ENCODE data around the gene PAX1. TPM values are rescaled to one million over a fixed set of nuclear protein-coding genes. Genes with fewer than 3 reads are reported as not detected.

PAX1 gene
- total and polyA plus RNA-seq, 11 donors = 0.44 TPM; not detected in 10

GRCh38 chr20:21699216-21699508, 6.3 kb upstream of the PAX1 start:
- no peak for DNase-seq
- Histone ChIP-seq H3K4me1 (peaks cover 0 to 25% (median 0%) of the 10 kb centered on the region in 12 donors), H3K36me3 (no peaks in the 10 kb centered on the region), H3K27me3 (peaks cover 16 to 96% (median 76%) of the 10 kb centered on the region in 9 donors), H3K27ac (no peak overlapping the region), H3K4me3 (no peak overlapping the region), H3K9me3 (no peaks in the 10 kb centered on the region)
- TF ChIP-seq POLR2A (IDR thresholded peaks at IDR 0.05) = no peak
- TF ChIP-seq, protein P1, sequence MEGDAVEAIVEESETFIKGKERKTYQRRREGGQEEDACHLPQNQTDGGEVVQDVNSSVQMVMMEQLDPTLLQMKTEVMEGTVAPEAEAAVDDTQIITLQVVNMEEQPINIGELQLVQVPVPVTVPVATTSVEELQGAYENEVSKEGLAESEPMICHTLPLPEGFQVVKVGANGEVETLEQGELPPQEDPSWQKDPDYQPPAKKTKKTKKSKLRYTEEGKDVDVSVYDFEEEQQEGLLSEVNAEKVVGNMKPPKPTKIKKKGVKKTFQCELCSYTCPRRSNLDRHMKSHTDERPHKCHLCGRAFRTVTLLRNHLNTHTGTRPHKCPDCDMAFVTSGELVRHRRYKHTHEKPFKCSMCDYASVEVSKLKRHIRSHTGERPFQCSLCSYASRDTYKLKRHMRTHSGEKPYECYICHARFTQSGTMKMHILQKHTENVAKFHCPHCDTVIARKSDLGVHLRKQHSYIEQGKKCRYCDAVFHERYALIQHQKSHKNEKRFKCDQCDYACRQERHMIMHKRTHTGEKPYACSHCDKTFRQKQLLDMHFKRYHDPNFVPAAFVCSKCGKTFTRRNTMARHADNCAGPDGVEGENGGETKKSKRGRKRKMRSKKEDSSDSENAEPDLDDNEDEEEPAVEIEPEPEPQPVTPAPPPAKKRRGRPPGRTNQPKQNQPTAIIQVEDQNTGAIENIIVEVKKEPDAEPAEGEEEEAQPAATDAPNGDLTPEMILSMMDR (IDR thresholded peaks at IDR 0.05) = no peak
- no peak for ATAC-seq
- 29 to 49% (median 40%) methylated on average over 8 of the region's 8 CpGs for WGBS, 4 donors
- intact Hi-C loops (cut with DNase I) = no loop called here

DNA sequence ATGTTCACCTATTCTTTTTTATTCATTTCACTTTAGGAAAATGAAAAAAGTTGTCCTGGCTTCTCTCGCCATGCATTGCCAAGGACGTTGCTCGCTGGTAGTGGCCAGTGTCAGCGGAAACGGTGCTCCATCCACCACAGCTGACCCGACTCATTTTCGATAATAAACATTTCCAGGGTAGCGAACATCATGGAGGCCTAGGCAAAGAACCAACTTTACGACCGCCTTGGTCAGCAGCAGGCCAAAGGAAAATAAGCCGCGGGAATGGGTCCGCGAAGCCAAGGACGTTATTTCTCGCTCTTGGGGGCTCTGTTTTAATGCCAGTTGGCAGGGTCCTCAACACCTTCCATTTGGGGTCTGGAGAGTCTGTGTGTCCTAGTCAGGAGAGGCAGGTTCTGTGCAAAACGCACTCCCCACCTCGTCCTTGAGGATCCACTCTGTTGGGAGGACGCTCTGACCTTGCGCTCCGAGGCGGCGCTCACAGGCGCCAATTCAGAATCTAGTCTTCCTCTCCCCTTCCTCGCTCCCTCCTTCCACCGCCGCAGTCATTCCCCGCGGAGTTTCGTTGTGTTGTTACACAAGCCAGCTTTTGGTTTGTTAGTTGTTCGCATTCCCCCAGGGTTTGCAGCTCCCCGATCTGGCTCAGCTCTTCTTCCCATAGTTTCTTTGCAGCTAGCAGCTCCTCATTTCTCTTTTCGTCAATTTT, 4.1 kb upstream of the PAX1 start:
- Histone ChIP-seq H3K9me3 (no peaks in the 10 kb centered on the region), H3K36me3 (no peaks in the 10 kb centered on the region), H3K27me3 (peaks cover 30 to 98% (median 81%) of the 10 kb centered on the region in 9 donors), H3K4me3 (no peak overlapping the region), H3K4me1 (peaks cover 0 to 34% (median 2%) of the 10 kb centered on the region in 12 donors), H3K27ac (no peak overlapping the region)
- DNase-seq (no peak), ATAC-seq (no peak)
- WGBS, 4 donors = 5 to 8% (median 6%) methylated on average over 33 of the region's 33 CpGs
- no peak for TF ChIP-seq POLR2A (IDR thresholded peaks at IDR 0.05)
- TF ChIP-seq, protein P1 (IDR thresholded peaks at IDR 0.05) = no peak
- intact Hi-C loops (cut with DNase I) = no loop called here

DNA sequence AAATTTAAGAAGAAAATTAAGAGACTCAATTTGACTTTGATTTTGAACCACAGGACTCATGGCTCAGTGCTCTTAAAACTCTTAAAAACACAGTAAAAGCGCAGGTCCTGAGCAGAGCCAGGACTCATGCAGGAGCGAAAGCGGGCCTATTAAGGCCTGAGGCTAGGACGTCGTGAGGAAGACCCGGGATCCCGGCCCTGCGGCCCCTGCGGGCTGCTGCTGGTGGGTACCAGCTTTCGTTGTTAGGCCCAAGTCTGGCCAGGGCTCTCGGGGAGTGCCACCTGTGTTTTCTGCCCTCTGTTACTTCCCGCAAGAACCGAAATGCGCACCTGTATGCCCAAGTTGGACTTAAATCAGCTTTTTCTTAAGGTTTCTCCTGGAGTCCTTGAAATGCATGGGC, 3.4 kb upstream of the PAX1 start:
- H3K36me3 ChIP-seq = no peaks in the 10 kb centered on the region
- peaks cover 37 to 98% (median 87%) of the 10 kb centered on the region in 9 donors for H3K27me3 ChIP-seq
- DNase-seq = no peak
- TF ChIP-seq, protein P1 (IDR thresholded peaks at IDR 0.05) = no peak
- TF ChIP-seq POLR2A (IDR thresholded peaks at IDR 0.05) = no peak
- no peak overlapping the region for H3K4me3 ChIP-seq
- no peak overlapping the region for H3K27ac ChIP-seq
- peaks cover 0 to 38% (median 2%) of the 10 kb centered on the region in 12 donors for H3K4me1 ChIP-seq
- intact Hi-C loops (cut with DNase I) = no loop called here
- WGBS, 4 donors = 26 to 46% (median 31%) methylated on average over 13 to 14 of the region's 14 CpGs
- ATAC-seq = no peak
- no peaks in the 10 kb centered on the region for H3K9me3 ChIP-seq

GRCh38 chr20:21702553-21703470, 2.7 kb upstream of the PAX1 start:
- Histone ChIP-seq H3K9me3 (no peaks in the 10 kb centered on the region), H3K27me3 (peaks cover 39 to 98% (median 93%) of the 10 kb centered on the region in 9 donors), H3K27ac (no peak overlapping the region), H3K4me1 (peaks cover 0 to 38% (median 2%) of the 10 kb centered on the region in 12 donors), H3K4me3 (peak overlapping the region in 7 of 12 donors; percentile 7 to 32 (median 12)), H3K36me3 (no peaks in the 10 kb centered on the region)
- DNase-seq = peak in 2 of 5 donors; percentile 52 to 71
- peak; percentile 48 to 82 (median 62) for ATAC-seq
- no peak for TF ChIP-seq POLR2A (IDR thresholded peaks at IDR 0.05)
- TF ChIP-seq, protein P1 (IDR thresholded peaks at IDR 0.05) = peak in 11 of 12 donors; percentile 15 to 55 (median 39)
- intact Hi-C loops (cut with DNase I) = no loop called here
- 3 to 4% (median 4%) methylated on average over 41 to 54 of the region's 54 CpGs for WGBS, 4 donors
